ENCODE data around the gene PCDHA13. TPM values are rescaled to one million over a fixed set of nuclear protein-coding genes. Genes with fewer than 3 reads are reported as not detected.

Gene PCDHA13
- total RNA-seq, 1 donor from 2014 or later = 10.2 TPM

DNA sequence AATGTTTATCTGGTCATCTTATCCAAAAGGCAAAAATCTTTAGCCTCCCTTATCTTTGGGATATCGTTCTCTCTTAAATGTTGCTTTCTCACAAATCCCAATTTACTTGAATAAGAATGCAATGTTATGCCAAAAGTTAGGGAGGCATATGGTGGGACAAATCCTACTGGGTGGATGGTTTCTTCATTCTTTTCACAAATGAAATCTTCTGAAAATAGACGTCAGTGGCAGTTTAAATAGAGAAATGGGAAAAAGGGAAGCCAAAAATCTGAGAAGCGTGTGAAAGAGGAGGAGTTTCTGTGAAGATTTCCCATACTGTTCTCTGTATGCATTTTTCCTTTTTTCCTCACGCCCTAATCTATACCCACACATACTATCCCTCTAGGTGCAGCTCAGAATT, 41.7 kb downstream of the PCDHA13 start:
- Mint-ChIP-seq H3K27ac (ENCODE audit: unreplicated experiment) (no peak overlapping the region), H3K36me3 (ENCODE audit: unreplicated experiment) (no peaks in the 10 kb centered on the region), H3K4me3 (ENCODE audit: unreplicated experiment) (no peak overlapping the region), H3K27me3 (ENCODE audit: unreplicated experiment) (peaks cover 4% of the 10 kb centered on the region), H3K9me3 (ENCODE audit: unreplicated experiment) (peaks cover 9% of the 10 kb centered on the region), H3K4me1 (ENCODE audit: low read depth, unreplicated experiment) (peaks cover 5% of the 10 kb centered on the region)
- no peak for TF ChIP-seq CTCF (IDR thresholded peaks at IDR 0.05; ENCODE audit: partially characterized antibody, unreplicated experiment)
- DNase-seq = no peak

GRCh38 chr5:140925806-140926442, 44.0 kb downstream of the PCDHA13 start, which contains the start of gene PCDHAC1:
Gene PCDHAC1 (plus strand): TSS chr5:140926299. CDS start chr5:140926893, 594 bp downstream.
- no peak for TF ChIP-seq CTCF (IDR thresholded peaks at IDR 0.05; ENCODE audit: partially characterized antibody, unreplicated experiment)
- Mint-ChIP-seq H3K27me3 (ENCODE audit: unreplicated experiment) (peaks cover 5% of the 10 kb centered on the region), H3K4me1 (ENCODE audit: low read depth, unreplicated experiment) (peaks cover 5% of the 10 kb centered on the region), H3K36me3 (ENCODE audit: unreplicated experiment) (no peaks in the 10 kb centered on the region), H3K27ac (ENCODE audit: unreplicated experiment) (peak within 1 kb of the TSS; percentile 80), H3K9me3 (ENCODE audit: unreplicated experiment) (peaks cover 9% of the 10 kb centered on the region), H3K4me3 (ENCODE audit: unreplicated experiment) (peak within 1 kb of the TSS; percentile 88)
- DNase-seq = peak; percentile 74

- Mint-ChIP-seq H3K4me3 (ENCODE audit: unreplicated experiment) (peak overlapping the region; percentile 88), H3K27me3 (ENCODE audit: unreplicated experiment) (peaks cover 5% of the 10 kb centered on the region), H3K9me3 (ENCODE audit: unreplicated experiment) (peaks cover 9% of the 10 kb centered on the region), H3K36me3 (ENCODE audit: unreplicated experiment) (no peaks in the 10 kb centered on the region), H3K27ac (ENCODE audit: unreplicated experiment) (peak overlapping the region; percentile 80), H3K4me1 (ENCODE audit: low read depth, unreplicated experiment) (peaks cover 5% of the 10 kb centered on the region)
- DNase-seq = peak; percentile 98
- peak; percentile 99 for TF ChIP-seq CTCF (IDR thresholded peaks at IDR 0.05; ENCODE audit: partially characterized antibody, unreplicated experiment)
These were observed 44.7 kb downstream of the PCDHA13 start for GRCh38 chr5:140926443-140927227.

DNA sequence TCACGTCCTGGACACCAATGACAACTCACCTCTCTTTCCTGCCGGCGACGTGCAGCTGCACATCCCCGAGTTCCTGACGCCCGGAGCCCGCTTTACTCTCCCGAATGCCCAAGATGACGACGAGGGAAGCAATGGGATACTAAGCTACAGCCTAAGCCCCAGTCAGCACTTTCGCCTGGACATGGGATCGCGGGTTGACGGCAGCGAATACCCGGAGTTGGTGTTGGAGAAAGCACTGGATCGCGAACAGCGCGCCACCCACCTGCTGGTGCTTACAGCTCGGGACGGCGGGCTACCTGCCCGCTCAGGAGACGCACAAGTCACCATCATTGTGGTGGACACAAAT, 45.3 kb downstream of the PCDHA13 start:
- peaks cover 5% of the 10 kb centered on the region for H3K4me1 Mint-ChIP-seq (ENCODE audit: low read depth, unreplicated experiment)
- no peak for TF ChIP-seq CTCF (IDR thresholded peaks at IDR 0.05; ENCODE audit: partially characterized antibody, unreplicated experiment)
- H3K27ac Mint-ChIP-seq (ENCODE audit: unreplicated experiment) = peak overlapping the region; percentile 80
- H3K4me3 Mint-ChIP-seq (ENCODE audit: unreplicated experiment) = peak overlapping the region; percentile 88
- no peak for DNase-seq
- H3K9me3 Mint-ChIP-seq (ENCODE audit: unreplicated experiment) = peaks cover 9% of the 10 kb centered on the region
- peaks cover 5% of the 10 kb centered on the region for H3K27me3 Mint-ChIP-seq (ENCODE audit: unreplicated experiment)
- no peaks in the 10 kb centered on the region for H3K36me3 Mint-ChIP-seq (ENCODE audit: unreplicated experiment)

Other genes with a start within 250 kb of the PCDHA13 start
- gene CD14, start 248.9 kb upstream of the PCDHA13 start, total RNA-seq (ENCODE audit: unreplicated experiment) = 0.64 TPM
- gene TMCO6, start 242.7 kb upstream of the PCDHA13 start, total RNA-seq (ENCODE audit: unreplicated experiment) = 12.5 TPM
- 59.6 TPM for gene NDUFA2, start 234.5 kb upstream of the PCDHA13 start, total RNA-seq (ENCODE audit: unreplicated experiment)
- 87.9 TPM for gene IK, start 234.3 kb upstream of the PCDHA13 start, total RNA-seq (ENCODE audit: unreplicated experiment)
- gene WDR55, start 217.2 kb upstream of the PCDHA13 start, total RNA-seq (ENCODE audit: unreplicated experiment) = 31.5 TPM
- 5.4 TPM for gene DND1, start 208.5 kb upstream of the PCDHA13 start, total RNA-seq (ENCODE audit: unreplicated experiment)
- gene HARS1, start 190.8 kb upstream of the PCDHA13 start, total RNA-seq (ENCODE audit: unreplicated experiment) = 162 TPM
- 56.7 TPM for gene HARS2, start 190.7 kb upstream of the PCDHA13 start, total RNA-seq (ENCODE audit: unreplicated experiment)
- gene ZMAT2, start 181.7 kb upstream of the PCDHA13 start, total RNA-seq (ENCODE audit: unreplicated experiment) = 71.3 TPM
- gene PCDHA1, start 96.0 kb upstream of the PCDHA13 start, total RNA-seq (ENCODE audit: unreplicated experiment) = 0.69 TPM
- gene PCDHA2, start 87.3 kb upstream of the PCDHA13 start, total RNA-seq (ENCODE audit: unreplicated experiment) = 20.9 TPM
- gene PCDHA3, start 81.1 kb upstream of the PCDHA13 start, total RNA-seq (ENCODE audit: unreplicated experiment) = 17.9 TPM
- gene PCDHA4, start 75.1 kb upstream of the PCDHA13 start, total RNA-seq (ENCODE audit: unreplicated experiment) = 29.7 TPM
- 11.8 TPM for gene PCDHA5, start 60.5 kb upstream of the PCDHA13 start, total RNA-seq (ENCODE audit: unreplicated experiment)
- 29.8 TPM for gene PCDHA6, start 54.2 kb upstream of the PCDHA13 start, total RNA-seq (ENCODE audit: unreplicated experiment)
- gene PCDHA7, start 47.9 kb upstream of the PCDHA13 start, total RNA-seq (ENCODE audit: unreplicated experiment) = 22.9 TPM
- 14.6 TPM for gene PCDHA8, start 40.9 kb upstream of the PCDHA13 start, total RNA-seq (ENCODE audit: unreplicated experiment)
- gene PCDHA9, start 33.7 kb upstream of the PCDHA13 start, total RNA-seq (ENCODE audit: unreplicated experiment) = 18.9 TPM
- 47.7 TPM for gene PCDHA10, start 26.2 kb upstream of the PCDHA13 start, total RNA-seq (ENCODE audit: unreplicated experiment)
- gene PCDHA11, start 13.2 kb upstream of the PCDHA13 start, total RNA-seq (ENCODE audit: unreplicated experiment) = 23.2 TPM
- gene PCDHA12, start 6.8 kb upstream of the PCDHA13 start, total RNA-seq (ENCODE audit: unreplicated experiment) = 32.4 TPM
- 25.2 TPM for gene PCDHAC1, start 44.2 kb downstream of the PCDHA13 start, total RNA-seq (ENCODE audit: unreplicated experiment)
- gene PCDHAC2, start 84.4 kb downstream of the PCDHA13 start, total RNA-seq (ENCODE audit: unreplicated experiment) = 6.0 TPM
- gene PCDHB1, start 169.2 kb downstream of the PCDHA13 start, total RNA-seq (ENCODE audit: unreplicated experiment) = not detected
- gene PCDHB2, start 212.5 kb downstream of the PCDHA13 start, total RNA-seq (ENCODE audit: unreplicated experiment) = 103 TPM
- 36.9 TPM for gene PCDHB3, start 218.3 kb downstream of the PCDHA13 start, total RNA-seq (ENCODE audit: unreplicated experiment)
- gene PCDHB4, start 239.7 kb downstream of the PCDHA13 start, total RNA-seq (ENCODE audit: unreplicated experiment) = 7.8 TPM